ENCODE data around the gene IDE.
A peak's percentile ranks its signal among the peaks of the same experiment; 100 is the strongest.

IDE gene

DNA sequence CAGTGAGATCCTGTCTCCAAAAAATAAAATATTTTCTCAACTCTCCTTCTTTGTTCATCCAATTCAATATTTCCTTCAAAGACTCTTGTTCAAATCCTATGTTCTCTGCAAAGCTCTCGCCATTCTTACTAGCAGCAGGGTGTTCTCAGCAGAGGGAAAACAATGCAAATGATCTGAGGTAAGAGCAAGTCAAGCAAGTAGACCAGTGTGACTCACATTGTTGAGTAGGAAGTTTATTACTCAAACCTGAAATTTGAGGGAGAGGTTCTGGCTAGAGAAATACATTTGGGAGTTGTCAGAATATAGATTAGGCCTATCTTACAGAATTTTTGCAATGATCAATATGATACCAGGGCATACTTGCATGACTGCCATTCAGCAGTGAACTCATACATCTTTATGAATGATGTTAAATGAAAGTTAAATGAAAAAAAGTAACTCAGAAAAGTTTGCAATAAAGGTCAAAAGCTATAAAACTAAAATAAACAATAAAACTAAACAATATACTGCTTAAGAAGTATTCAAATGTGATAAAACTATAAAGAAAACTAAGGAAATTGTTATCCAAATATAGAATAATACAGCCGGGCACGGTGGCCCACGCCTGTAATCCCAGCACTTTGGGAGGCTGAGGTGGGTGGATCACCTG lies 5.8 kb downstream of the IDE start:
- no peak for DNase-seq (ENCODE audit: low read depth in 1 of 2, low spot score in 1 of 2)

DNA sequence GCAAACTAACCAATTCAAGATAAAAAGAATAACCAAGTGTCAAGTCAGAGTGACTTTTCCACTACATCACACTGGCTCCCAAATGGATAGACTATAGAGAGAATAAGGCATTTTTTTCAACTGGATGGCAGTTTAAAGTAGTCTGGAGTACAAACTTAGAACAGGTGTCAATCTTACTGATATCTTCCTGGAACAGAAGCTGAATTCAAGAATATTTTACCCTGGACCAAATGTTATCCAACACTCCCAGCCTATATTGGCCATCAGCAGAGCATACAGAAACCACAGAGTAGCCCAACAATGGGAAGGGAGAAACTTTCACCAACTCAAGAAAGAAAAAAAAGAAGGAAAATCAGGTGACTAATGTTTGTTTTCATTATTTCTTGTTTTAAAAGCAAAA lies 11.5 kb downstream of the IDE start:
- no peak for DNase-seq (ENCODE audit: low read depth in 1 of 2, low spot score in 1 of 2)

DNA sequence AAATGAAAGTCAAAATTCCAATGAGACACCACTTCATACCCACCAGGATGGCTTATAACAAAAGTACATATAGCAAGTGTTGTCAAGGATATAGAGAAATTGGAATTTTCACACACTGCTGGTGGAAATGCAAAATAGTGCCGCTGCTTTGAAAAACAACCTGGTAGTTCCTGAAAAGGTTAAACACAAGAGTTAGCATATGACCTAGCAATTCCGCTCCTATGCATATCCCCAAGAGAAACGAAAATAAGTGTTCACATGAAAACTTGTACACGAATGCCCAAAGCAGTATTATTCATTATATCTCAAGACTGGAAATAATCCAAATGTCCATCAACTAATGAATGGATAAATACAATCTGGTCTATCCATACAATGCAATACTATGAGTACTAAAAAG lies 14.8 kb downstream of the IDE start:
- DNase-seq (ENCODE audit: low read depth in 1 of 2, low spot score in 1 of 2) = no peak

DNA sequence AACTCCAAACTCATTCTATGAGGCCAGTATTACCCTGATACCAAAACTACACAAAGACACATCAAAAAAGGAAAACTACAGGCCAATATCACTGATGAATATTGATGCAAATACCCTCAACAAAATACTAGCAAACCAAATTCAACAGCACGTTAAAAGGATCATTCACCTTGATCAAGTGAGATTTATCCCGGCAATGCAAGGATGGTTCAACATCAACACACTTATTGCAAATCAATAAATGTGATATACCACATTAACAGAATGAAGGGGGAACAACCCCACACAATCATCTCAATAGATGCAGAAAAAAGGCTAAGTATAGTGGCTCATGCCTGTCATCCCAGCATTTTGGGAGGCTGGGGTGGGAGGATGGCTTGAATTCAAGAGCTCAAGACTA lies 19.9 kb downstream of the IDE start:
- DNase-seq (ENCODE audit: low read depth in 1 of 2, low spot score in 1 of 2) = no peak

DNA sequence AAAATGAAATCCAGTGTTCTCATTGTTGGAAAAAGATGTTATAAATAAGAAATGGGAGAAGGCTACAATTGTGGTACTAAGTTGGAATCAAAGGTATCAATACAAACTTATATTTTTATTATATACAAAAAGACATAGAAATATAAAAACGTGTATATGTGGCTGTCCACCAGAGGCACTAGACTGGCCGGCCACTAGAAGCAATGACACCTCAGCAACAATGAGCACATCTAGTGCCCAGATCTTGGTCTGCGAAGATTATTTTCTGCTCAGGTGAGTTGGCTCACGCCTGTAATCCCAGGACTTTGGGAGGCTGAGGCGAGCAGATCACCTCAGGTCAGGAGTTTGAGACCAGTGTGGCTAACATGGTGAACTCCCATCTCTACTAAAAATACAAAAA lies 21.6 kb downstream of the IDE start:
- DNase-seq (ENCODE audit: low read depth in 1 of 2, low spot score in 1 of 2) = no peak

DNA sequence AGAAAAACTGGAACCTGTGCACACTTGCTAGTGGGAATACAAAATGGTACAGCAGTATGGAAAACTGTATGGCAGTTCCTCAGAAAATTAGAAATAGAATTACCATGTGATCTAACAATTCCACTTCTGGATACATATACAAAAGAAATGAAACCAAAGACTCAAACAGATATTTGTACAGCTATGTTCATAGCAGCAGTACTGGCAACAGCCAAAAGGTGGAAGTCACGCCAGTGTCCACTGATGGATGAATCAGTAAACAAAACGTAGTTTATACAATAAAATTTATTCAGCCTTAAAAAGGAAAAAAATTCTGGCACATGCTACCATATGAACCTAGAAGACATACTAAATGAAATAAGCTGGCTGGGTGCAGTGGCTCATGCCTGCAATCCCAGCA lies 23.0 kb downstream of the IDE start:
- no peak for DNase-seq (ENCODE audit: low read depth in 1 of 2, low spot score in 1 of 2)

- DNase-seq (ENCODE audit: low read depth in 1 of 2, low spot score in 1 of 2) = no peak
Observed at GRCh38 chr10:92547676-92548075, 26.2 kb downstream of the IDE start.

DNA sequence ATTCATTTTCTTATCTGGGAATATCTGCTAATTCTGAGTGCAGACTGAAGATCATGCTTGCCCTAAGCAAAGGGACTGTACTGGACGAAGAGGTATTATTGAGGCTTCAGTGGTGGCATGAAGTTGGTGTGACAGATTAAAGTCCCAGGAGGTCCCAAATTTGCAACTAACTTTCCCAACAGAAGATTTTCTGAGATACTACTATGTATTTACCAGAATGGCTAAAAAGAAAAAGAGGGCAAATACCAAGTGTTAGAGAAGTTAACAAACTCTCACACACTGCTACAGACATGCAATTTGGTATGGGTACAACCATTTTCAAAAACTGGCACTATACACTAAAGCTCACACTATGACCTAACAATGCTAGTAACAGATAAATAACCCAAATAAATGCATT lies 28.3 kb downstream of the IDE start:
- no peak for DNase-seq (ENCODE audit: low read depth in 1 of 2, low spot score in 1 of 2)

DNA sequence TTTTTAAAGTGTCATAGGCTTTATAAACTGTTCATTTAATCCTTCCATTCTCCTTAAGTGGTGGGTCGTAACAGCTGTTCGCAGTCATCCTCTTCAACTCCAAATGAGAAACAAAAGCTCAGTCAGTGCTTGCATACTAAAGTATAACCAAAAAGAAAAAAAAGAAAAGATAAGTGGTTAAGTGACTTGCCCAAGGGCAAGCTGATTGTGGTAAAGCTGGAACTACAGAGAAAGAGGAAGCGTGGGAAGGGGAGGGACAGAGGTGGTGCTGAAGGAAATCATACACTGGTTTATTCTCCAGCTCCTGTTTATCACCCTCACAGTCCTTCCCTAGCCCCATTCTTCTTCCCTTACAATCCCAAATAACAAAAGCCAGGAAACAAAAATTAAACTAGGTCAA lies 29.6 kb downstream of the IDE start:
- DNase-seq (ENCODE audit: low read depth in 1 of 2, low spot score in 1 of 2) = no peak

- no peak for DNase-seq (ENCODE audit: low read depth in 1 of 2, low spot score in 1 of 2)
Observed at GRCh38 chr10:92542458-92542857, 31.4 kb downstream of the IDE start.

- no peak for DNase-seq (ENCODE audit: low read depth in 1 of 2, low spot score in 1 of 2)
Observed at GRCh38 chr10:92541583-92541982, 32.3 kb downstream of the IDE start.

DNA sequence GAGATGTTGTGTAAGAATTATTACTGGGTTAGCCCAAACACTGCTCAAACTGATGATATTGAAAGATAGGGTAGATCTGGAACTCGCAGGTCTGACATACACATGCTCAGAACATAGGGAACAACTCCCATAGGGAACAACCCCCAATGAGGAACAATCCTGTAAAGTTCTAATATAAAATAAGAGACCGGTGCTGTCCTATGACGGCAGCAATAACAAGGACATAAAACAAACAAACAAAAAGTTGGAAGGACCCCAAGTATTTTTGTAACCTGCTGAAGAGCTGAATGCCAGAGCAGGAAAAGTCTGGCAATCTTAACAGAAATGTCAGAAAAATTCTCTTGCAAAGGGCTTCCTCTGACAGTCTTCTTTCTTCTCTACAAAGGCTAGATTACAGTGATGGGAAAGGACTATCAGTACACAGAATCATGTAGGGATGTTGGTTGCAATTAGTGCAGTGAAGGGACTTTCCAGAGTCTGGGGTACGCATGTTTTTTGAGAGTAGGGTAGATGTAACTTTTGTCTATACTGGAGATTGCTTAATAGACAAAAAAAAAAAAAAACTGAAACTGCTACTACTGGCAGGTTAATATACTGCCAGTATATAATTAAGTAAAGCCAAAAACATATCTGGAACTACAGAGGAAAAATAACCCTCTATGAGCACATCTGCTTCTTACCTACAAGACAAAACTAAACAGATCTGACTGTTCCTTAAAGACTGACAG lies 35.5 kb downstream of the IDE start:
- no peak for DNase-seq (ENCODE audit: low read depth in 1 of 2, low spot score in 1 of 2)

DNA sequence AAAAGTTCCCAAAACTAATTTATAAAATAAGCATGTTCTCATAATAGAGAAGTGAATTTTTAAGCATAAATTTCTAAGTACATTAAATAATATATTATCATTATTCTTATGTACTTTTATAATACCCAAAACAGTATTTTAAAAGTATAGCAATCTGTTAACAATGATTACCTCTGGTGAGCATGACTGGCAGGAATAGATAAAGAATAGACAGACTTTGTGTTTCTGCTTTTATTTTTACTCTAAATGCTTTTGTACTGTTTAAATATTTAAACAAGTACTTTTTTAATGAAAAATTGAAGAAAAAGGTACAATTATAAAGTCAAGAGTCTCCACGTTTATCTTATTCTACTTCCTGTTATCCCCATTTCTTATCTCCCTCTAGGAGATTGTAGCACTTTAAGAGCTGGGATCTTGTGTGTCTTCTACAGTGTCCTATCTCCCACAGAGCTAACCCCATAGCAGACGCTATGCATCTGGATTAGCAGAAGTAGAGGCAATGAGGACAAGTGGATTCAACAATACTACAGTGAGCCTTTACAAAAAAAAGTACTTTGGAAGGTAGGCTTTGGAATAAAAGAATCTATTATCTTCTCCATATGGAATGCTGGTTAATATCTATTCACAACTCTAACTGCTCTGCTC lies 42.9 kb downstream of the IDE start:
- no peak for DNase-seq (ENCODE audit: low read depth in 1 of 2, low spot score in 1 of 2)

- DNase-seq (ENCODE audit: low read depth in 1 of 2, low spot score in 1 of 2) = no peak
Observed at GRCh38 chr10:92530421-92530820, 43.5 kb downstream of the IDE start.

- DNase-seq (ENCODE audit: low read depth in 1 of 2, low spot score in 1 of 2) = no peak
Observed at GRCh38 chr10:92527716-92528115, 46.2 kb downstream of the IDE start.

DNA sequence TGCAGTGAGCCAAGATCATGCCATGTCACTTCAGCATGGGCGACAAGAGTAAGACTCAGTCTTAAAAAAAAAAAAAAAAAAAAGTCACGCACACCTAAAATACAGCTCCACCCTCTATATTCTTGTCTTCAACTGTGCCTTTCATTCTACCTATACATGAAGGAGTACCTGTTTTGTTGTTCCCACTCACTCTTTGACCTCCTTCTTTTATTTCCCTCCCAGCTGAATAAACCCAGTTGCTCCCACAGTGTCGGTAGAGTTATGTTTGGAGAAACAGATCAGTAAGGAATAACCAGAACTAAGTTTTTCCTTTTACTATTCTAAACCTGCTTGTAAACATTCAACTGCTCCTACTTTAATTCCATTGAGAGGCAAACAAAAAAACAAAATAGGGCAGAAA lies 50.3 kb downstream of the IDE start:
- no peak for DNase-seq (ENCODE audit: low read depth in 1 of 2, low spot score in 1 of 2)

DNA sequence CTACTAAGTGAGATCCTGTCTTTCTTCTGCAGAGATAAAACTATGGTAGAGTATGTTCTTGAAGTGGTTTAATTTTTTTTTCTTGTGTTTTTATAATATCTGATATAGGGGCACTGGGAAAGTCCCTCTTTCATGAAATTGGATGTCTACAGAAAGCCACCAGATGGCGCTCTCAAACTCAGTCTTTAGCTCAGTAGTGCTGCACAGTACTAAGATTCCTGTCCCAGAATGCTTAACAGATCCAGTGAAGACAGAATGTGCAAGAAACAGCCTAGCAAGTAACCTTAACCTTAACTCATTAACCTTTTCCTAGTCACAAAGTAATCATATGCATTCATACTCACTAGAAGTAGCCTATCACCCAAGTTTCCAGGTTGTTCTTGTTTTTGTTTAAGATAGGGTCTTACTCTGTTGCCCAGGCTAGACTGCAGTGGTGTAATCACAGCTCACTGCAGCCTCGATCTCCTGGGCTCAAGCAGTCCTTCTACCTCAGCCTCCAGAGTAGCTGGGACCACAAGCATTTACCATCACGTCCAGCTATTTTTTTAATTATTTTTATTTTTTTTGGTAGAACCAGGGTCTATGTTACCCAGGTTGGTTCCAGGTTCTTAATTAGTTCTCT lies 56.7 kb downstream of the IDE start:
- peak; percentile 17 to 67 for DNase-seq (ENCODE audit: low read depth in 1 of 2, low spot score in 1 of 2)

- no peak for DNase-seq (ENCODE audit: low read depth in 1 of 2, low spot score in 1 of 2)
Observed at GRCh38 chr10:92508866-92509265, 65.0 kb downstream of the IDE start.

GRCh38 chr10:92506336-92506735 lies 67.6 kb downstream of the IDE start:
- no peak for DNase-seq (ENCODE audit: low read depth in 1 of 2, low spot score in 1 of 2)

GRCh38 chr10:92505044-92505443 lies 68.8 kb downstream of the IDE start:
- no peak for DNase-seq (ENCODE audit: low read depth in 1 of 2, low spot score in 1 of 2)

DNA sequence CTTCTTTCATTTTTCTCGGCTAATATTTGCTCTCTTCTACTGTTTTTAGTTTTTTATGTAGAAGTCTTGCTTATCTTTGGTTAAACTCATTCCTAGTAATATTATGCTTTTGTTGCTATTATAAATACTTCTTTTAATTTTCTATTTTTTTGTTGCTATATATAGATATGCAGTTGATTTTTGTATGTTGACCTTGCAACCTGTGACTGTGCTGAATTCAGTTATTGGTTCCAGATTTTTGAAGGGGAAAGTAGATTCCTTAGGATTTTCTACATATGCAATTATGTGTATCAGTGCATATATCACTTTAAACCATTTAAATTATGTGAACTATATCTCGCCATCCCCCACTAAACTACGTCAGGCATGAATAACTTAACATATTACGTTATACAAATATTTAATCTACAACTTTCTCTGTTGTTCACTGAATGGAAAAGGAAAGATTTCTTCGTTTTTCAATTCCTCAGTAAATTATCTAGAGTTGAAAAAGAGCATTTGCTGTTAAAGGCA lies 71.5 kb downstream of the IDE start:
- DNase-seq (ENCODE audit: low read depth in 1 of 2, low spot score in 1 of 2) = no peak

GRCh38 chr10:92493362-92493761 lies 80.5 kb downstream of the IDE start:
- no peak for DNase-seq (ENCODE audit: low read depth in 1 of 2, low spot score in 1 of 2)
